OCI-M1 (cell line): ENCODE results near the gene MED7.
A peak's percentile ranks its signal among the peaks of the same experiment; 100 is the strongest.

Experiments used
- DNase-seq: peaks from one replicate; lab custom pipeline; 2025; lab: John Stamatoyannopoulos, UW

MED7 gene

DNA sequence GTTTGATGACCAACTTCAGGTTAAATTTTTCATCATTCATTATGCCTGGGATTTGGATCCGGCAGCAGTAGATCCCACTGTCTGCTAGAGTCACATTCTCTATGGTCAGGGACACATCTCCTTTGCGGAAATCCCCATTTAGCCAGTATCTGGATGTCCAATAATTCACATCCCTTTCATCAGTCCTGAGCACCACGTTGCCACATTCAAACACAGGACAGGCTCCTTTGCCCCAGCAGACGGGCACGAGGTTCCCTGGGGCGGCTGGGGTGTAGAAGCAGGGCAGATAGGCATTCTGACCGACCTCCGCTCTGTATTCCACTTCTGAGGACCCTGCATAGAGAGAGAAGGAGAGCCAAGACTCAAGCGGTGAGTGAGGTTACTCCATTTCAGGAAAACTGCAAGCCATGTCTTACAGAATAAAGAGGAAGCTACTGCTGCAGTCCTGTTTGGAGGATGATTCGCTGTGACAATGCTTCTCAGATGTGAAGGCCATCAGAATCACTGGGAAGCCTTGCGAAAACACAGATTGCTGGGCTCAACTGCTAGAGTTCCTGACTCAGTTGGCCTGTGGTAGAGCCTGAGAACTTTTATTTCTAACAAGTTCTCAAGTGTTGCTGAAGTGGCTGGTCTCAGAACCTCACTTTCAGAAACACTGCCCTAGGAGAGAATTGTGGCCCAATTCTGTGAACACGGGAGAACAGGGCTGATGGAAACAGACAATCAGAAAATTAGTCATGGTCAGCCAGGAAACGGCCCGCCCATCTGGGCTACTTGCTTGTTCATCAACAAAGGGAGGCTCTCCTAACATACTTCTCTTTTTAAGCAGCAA, 35.8 kb downstream of the MED7 start:
- DNase-seq: peak; percentile 45

DNA sequence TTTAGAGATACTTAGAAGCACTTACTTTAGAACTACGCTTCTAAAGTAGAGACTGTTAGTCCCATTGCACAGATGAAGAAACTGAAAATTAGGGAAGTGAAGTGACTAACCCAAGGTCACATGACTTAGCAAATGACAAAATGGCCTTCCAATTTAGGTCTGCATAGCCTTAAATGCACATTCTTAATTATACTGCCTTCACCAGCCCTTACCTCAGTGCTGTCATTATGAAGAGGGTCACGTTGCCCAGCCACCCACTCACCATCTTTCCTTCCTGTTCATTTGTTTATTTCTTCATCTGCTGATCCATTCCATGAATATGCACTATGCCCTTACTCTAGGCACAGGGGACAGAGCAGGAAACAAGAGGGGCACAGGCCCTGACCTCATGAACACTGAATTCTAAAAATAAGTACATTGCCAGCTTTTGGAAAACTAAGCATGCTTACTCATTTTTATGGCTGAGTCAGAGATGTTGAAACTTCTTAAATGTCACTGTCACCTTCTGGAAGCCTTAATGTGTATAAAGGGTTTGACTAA, 42.5 kb downstream of the MED7 start:
- DNase-seq: peak; percentile 18

DNA sequence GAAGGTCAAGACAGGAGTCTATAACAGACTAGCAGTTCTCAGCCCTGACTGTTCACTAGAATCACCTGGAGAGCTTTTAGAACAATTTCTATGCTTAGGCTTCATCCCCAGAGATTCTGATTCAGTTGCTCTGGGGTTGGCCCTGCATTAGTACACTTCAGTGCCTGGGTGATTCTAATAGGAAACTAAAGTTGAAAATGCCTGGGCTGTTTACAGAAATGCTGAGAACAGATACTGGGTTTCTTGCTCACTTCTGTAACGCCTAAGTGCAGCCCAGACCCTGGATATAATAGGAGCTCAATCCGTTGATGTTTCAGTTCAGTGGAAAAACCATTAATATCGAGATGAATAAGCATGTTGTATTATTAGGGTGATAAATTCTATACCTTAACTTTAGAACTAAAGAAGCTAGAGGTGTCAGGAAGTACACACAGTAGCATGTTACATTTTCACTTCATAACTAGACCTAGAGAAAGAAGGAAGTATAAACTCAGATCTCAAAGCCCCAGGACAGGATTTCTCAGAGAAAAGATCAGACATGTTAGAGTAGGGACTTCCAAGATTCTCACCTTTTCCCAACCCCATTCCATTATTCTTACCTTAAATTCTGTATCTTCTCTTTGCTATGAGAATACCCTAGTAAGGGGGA, 54.2 kb downstream of the MED7 start:
- no peak for DNase-seq
